Smooth muscle cell (in vitro differentiated cells): ENCODE measurements around the gene UFSP1. TPM values are rescaled to one million over a fixed set of nuclear protein-coding genes. Genes with fewer than 3 reads are reported as not detected.

Source experiments
- DNase-seq: peaks from one replicate; lab custom pipeline; 2025; ENCODE audit not compliant: unreplicated experiment; lab: John Stamatoyannopoulos, UW
- H2AFZ ChIP-seq: fragments of 200-600 bp; sonication (generic); 2 replicates; pipeline ENCODE4 v1.6.0; 2016; ENCODE audit warnings: antibody characterized with exemption, low read depth, mild to moderate bottlenecking
- H3F3A ChIP-seq: fragments of 200-600 bp; sonication (generic); 2 replicates; pipeline ENCODE4 v1.6.0; 2017; ENCODE audit warnings: antibody characterized with exemption, low read depth
- H3K27ac ChIP-seq: fragments of 200-600 bp; sonication (generic); 2 replicates; pipeline ENCODE4 v1.5.1; 2016; ENCODE audit warnings: low read depth, mild to moderate bottlenecking
- H3K27me3 ChIP-seq: fragments of 200-600 bp; sonication (generic); 2 replicates; pipeline ENCODE4 v1.6.1; 2016; ENCODE audit warnings: low read depth, mild to moderate bottlenecking
- H3K36me3 ChIP-seq: fragments of 200-600 bp; sonication (generic); 2 replicates; pipeline ENCODE4 v1.5.1; 2016; ENCODE audit warnings: low read depth
- H3K4me1 ChIP-seq: fragments of 200-600 bp; sonication (generic); 2 replicates; pipeline ENCODE4 v1.5.1; 2016; ENCODE audit warnings: low read depth
- H3K4me2 ChIP-seq: fragments of 200-600 bp; sonication (generic); 2 replicates; pipeline ENCODE4 v1.6.0; 2016; ENCODE audit warnings: mild to moderate bottlenecking
- H3K4me3 ChIP-seq: fragments of 200-600 bp; sonication (generic); 2 replicates; pipeline ENCODE4 v1.5.1; 2016; ENCODE audit warnings: mild to moderate bottlenecking
- H3K79me2 ChIP-seq: fragments of 200-600 bp; sonication (generic); 2 replicates; pipeline ENCODE4 v1.6.0; 2016; ENCODE audit warnings: low read depth, mild to moderate bottlenecking
- H3K9ac ChIP-seq: fragments of 200-600 bp; sonication (generic); 2 replicates; pipeline ENCODE4 v1.6.0; 2016; ENCODE audit warnings: low read depth
- H3K9me3 ChIP-seq: fragments of 200-600 bp; sonication (generic); replicated peaks from 2 replicates; pipeline ENCODE4 v1.5.1; 2016; ENCODE audit warnings: low read depth
- H4K20me1 ChIP-seq: fragments of 200-600 bp; sonication (generic); 2 replicates; pipeline ENCODE4 v1.6.0; 2016; ENCODE audit warnings: low read depth
- CTCF ChIP-seq: fragments of 200-600 bp; sonication (generic); IDR thresholded peaks from 2 replicates; pipeline ENCODE4 v1.5.1; 2017; ENCODE audit warnings: borderline replicate concordance, mild to moderate bottlenecking, antibody characterized with exemption; ENCODE audit not compliant: insufficient read depth, poor library complexity, severe bottlenecking
- WGBS: methylation state at CpG from one replicate; pipeline ENCODE4 v1.1.7; 2016; ENCODE audit warnings: low lambda C conversion rate; 5-methylcytosine and 5-hydroxymethylcytosine counted together
- polyA plus RNA-seq: library from polyadenylated mRNA; unstranded; fragments of >200 nt; fragmentation: Nextera tagmentation; extraction: Ambion mirVana; gene quantifications from 2 replicates; pipeline ENCODE4 v1.2.1, GENCODE V29; 2016
- total RNA-seq: library from RNA; depleted of rRNA; stranded (reverse); fragments of >200 nt; gene quantifications from 2 replicates; pipeline ENCODE4 v1.2.3, GENCODE V29; 2014

The UFSP1 gene
- total and polyA plus RNA-seq, 2 experiments from 2014 or later = 1.2 to 2.6 TPM

DNA sequence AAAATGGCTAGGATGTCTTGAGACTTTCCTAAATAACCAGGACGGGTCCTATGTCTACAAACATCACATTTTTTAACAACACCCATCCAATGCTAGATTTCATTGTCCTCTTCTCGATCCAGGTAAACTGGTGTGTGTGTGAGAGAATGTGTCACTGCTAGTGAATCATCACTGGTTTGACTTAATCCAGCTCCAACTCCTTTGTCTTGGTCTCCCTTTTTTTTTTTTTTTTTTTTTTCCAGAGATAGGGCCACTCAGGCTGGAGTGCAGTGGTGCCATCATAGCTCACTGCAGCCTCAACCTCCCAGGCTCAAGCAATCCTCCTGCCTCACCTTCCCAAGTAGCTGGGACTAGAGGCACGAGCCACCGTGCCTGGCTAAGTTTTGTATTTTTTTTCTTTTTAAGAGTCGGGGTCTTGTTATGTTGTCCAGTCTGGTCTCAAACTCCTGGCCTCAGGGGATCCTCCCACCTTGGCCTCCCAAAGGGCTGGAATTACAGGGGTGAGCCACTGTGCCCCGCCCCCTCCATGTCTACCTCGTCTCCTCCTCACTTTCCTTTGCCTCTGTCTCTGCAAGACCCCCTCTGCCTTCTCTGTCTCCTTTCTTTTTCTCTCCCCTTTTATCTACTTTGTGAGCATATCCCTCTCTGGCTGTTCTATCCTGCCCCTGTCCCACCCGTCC, 2.2 kb upstream of the UFSP1 start:
- H3K9ac ChIP-seq = no peak overlapping the region
- peak overlapping the region; percentile 64 for H3K4me3 ChIP-seq
- H3K4me1 ChIP-seq = peaks cover 41% of the 10 kb centered on the region
- H3K27me3 ChIP-seq = peaks cover 14% of the 10 kb centered on the region
- H3K9me3 ChIP-seq = no peaks in the 10 kb centered on the region
- no peak for DNase-seq
- H3F3A ChIP-seq = peaks cover 19% of the 10 kb centered on the region
- peak overlapping the region; percentile 99 for H3K4me2 ChIP-seq
- no peak overlapping the region for H2AFZ ChIP-seq
- H4K20me1 ChIP-seq = peaks cover 9% of the 10 kb centered on the region
- H3K27ac ChIP-seq = peak overlapping the region; percentile 88
- 80% methylated on average over 8 of the region's 8 CpGs for WGBS
- TF ChIP-seq CTCF = no peak
- H3K79me2 ChIP-seq = peaks cover 21% of the 10 kb centered on the region
- H3K36me3 ChIP-seq = no peaks in the 10 kb centered on the region

- WGBS = 18% methylated on average over 24 of the region's 43 CpGs
- DNase-seq = no peak
- H3K9ac ChIP-seq = peak overlapping the region; percentile 47
Observed at GRCh38 chr7:100890653-100891567, 1.4 kb upstream of the UFSP1 start.

DNA sequence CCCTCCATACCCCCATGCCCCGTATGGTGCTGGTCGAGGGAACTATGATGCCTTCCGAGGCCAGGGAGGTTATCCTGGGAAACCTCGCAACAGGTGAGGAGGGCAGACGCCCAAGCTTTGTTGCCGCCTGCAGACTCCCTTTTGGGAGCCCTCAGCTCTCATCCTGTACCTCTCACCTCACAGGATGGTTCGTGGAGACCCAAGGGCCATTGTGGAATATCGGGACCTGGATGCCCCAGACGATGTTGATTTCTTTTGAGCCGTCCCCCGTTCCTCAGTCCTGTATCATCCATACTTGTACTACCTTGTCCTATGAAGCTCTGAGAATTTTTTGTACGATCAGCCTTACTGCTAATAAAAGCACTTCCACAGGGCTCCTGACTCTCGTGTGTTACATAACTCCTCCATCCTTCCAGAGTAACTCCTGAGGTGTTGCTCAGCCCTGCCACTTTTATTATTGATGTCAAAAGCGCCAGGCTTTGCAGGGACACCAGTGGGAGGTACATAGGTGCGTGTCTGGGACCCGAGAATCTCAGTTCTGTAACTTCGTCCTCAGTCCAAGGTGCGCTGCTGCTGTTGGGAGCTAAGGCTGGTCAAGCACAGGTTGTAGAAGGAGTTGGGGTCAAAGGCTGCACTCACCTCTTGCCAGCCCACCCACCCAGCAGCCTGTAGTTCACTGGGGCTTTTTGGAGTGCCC, 1.1 kb downstream of the UFSP1 start:
- WGBS = 83% methylated on average over 18 of the region's 18 CpGs
- no peaks in the 10 kb centered on the region for H3K36me3 ChIP-seq

More at GRCh38 chr7:100890653-100891567, 1.4 kb upstream of the UFSP1 start:
- Histone ChIP-seq H3K4me2 (peak overlapping the region; percentile 99), H3K79me2 (peaks cover 21% of the 10 kb centered on the region), H3K36me3 (no peaks in the 10 kb centered on the region), H3K4me1 (peaks cover 41% of the 10 kb centered on the region), H3K27ac (peak overlapping the region; percentile 88), H3K4me3 (peak overlapping the region; percentile 64), H3K9me3 (no peaks in the 10 kb centered on the region), H4K20me1 (peaks cover 9% of the 10 kb centered on the region), H2AFZ (peak overlapping the region; percentile 26), H3K27me3 (peaks cover 6% of the 10 kb centered on the region), H3F3A (peaks cover 25% of the 10 kb centered on the region)
- no peak for TF ChIP-seq CTCF

More for the DNA sequence above, 1.1 kb downstream of the UFSP1 start:
- Histone ChIP-seq H3K9me3 (no peaks in the 10 kb centered on the region), H3K79me2 (peaks cover 21% of the 10 kb centered on the region), H3K4me2 (peak overlapping the region; percentile 99), H2AFZ (no peak overlapping the region), H3K4me1 (peaks cover 23% of the 10 kb centered on the region), H3F3A (peaks cover 40% of the 10 kb centered on the region), H3K27ac (peak overlapping the region; percentile 86), H4K20me1 (peaks cover 18% of the 10 kb centered on the region), H3K27me3 (no peaks in the 10 kb centered on the region), H3K9ac (peak overlapping the region; percentile 85), H3K4me3 (peak overlapping the region; percentile 64)
- DNase-seq = no peak
- TF ChIP-seq CTCF = no peak
